ENCODE results near the gene AP1B1.
"Not testable (repeated sequence)": the region's sequence is repeated elsewhere in the genome, so short reads cannot be mapped to it uniquely, and the experiment has no call there.

AP1B1 gene

GRCh38 chr22:29359469-29359868, 28.9 kb downstream of the AP1B1 start:
- peak; percentile 5 for TF ChIP-seq CTCF (IDR thresholded peaks at IDR 0.05; ENCODE audit: low read depth, low read length, missing control alignments)
- H3K4me3 ChIP-seq (ENCODE audit: low read depth, low read length) = no peak overlapping the region
- no peak for DNase-seq (ENCODE audit: low read depth)

- not testable (repeated sequence) for DNase-seq (ENCODE audit: low read depth); H3K4me3 ChIP-seq (ENCODE audit: low read depth, low read length)
Observed at GRCh38 chr22:29357193-29357890, 31.0 kb downstream of the AP1B1 start.

GRCh38 chr22:29353860-29354259, 34.5 kb downstream of the AP1B1 start:
- no peak for TF ChIP-seq CTCF (IDR thresholded peaks at IDR 0.05; ENCODE audit: low read depth, low read length, missing control alignments)
- H3K4me3 ChIP-seq (ENCODE audit: low read depth, low read length) = no peak overlapping the region
- DNase-seq (ENCODE audit: low read depth) = no peak

- no peak overlapping the region for H3K4me3 ChIP-seq (ENCODE audit: low read depth, low read length)
- no peak for DNase-seq (ENCODE audit: low read depth)
- no peak for TF ChIP-seq CTCF (IDR thresholded peaks at IDR 0.05; ENCODE audit: low read depth, low read length, missing control alignments)
Observed at GRCh38 chr22:29353286-29353685, 35.1 kb downstream of the AP1B1 start.

- no peak for DNase-seq (ENCODE audit: low read depth)
Observed at GRCh38 chr22:29352778-29353177, 35.6 kb downstream of the AP1B1 start.

GRCh38 chr22:29351891-29352290, 36.5 kb downstream of the AP1B1 start:
- TF ChIP-seq CTCF (IDR thresholded peaks at IDR 0.05; ENCODE audit: low read depth, low read length, missing control alignments) = no peak
- DNase-seq (ENCODE audit: low read depth) = no peak
- H3K4me3 ChIP-seq (ENCODE audit: low read depth, low read length) = no peak overlapping the region

More at GRCh38 chr22:29352778-29353177, 35.6 kb downstream of the AP1B1 start:
- TF ChIP-seq CTCF (IDR thresholded peaks at IDR 0.05; ENCODE audit: low read depth, low read length, missing control alignments) = no peak
- no peak overlapping the region for H3K4me3 ChIP-seq (ENCODE audit: low read depth, low read length)

- no peak for DNase-seq (ENCODE audit: low read depth)
- no peak overlapping the region for H3K4me3 ChIP-seq (ENCODE audit: low read depth, low read length)
- TF ChIP-seq CTCF (IDR thresholded peaks at IDR 0.05; ENCODE audit: low read depth, low read length, missing control alignments) = no peak
Observed at GRCh38 chr22:29351042-29351441, 37.3 kb downstream of the AP1B1 start.
